Left ventricle myocardium inferior (tissue), 1 donor: ENCODE results near the gene GRID1. TPM values are rescaled to one million over a fixed set of nuclear protein-coding genes. Genes with fewer than 3 reads are reported as not detected.

ENCODE experiments used
- DNase-seq: peaks from one replicate; pipeline ENCODE4 v3.0.0-alpha.2; 2020
- H3K27ac ChIP-seq: fragments of 200-600 bp; replicated peaks from 2 replicates; pipeline ENCODE4 v1.8.0; 2021
- H3K27me3 ChIP-seq: fragments of 200-600 bp; 2 replicates; pipeline ENCODE4 v1.8.0; 2021; ENCODE audit warnings: low read depth
- H3K36me3 ChIP-seq: fragments of 200-600 bp; 2 replicates; pipeline ENCODE4 v1.8.0; 2021
- H3K4me1 ChIP-seq: fragments of 200-600 bp; 2 replicates; pipeline ENCODE4 v1.8.0; 2021
- H3K4me3 ChIP-seq: fragments of 200-600 bp; 2 replicates; pipeline ENCODE4 v1.8.0; 2021; ENCODE audit warnings: mild to moderate bottlenecking, moderate library complexity
- H3K9me3 ChIP-seq: fragments of 200-600 bp; replicated peaks from 2 replicates; pipeline ENCODE4 v1.8.0; 2021
- CTCF ChIP-seq: fragments of 200-600 bp; IDR thresholded peaks from 2 replicates; pipeline ENCODE4 v1.8.0; 2021; ENCODE audit warnings: antibody characterized with exemption, mild to moderate bottlenecking, borderline replicate concordance
- intact Hi-C: fragments of 100-400 bp; cut with micrococcal nuclease; formaldehyde crosslinking; loops from one replicate; pipeline ENCODE4 v1.11.0; 2022
- total RNA-seq: library from RNA; stranded (reverse); fragmentation: NEBNext Ultra II Directional; extraction: Animal tissue kit (Norgen Biotek cat#: 25700); gene quantifications from one replicate; pipeline ENCODE4 v1.2.1, GENCODE V29; 2021
- donor health status: DM: no; HTN: yes; CAD: no; lungs with severe emphysema.

GRID1 gene
- total RNA-seq, 1 donor from 2014 or later = 1.6 TPM

GRCh38 chr10:86046845-86047460 is 319.6 kb downstream of the GRID1 start:
- no peak for TF ChIP-seq CTCF
- no peak overlapping the region for H3K4me3 ChIP-seq
- peaks cover 7% of the 10 kb centered on the region for H3K9me3 ChIP-seq
- H3K36me3 ChIP-seq = no peaks in the 10 kb centered on the region
- no peak for DNase-seq
- no peaks in the 10 kb centered on the region for H3K27me3 ChIP-seq
- no peaks in the 10 kb centered on the region for H3K4me1 ChIP-seq
- intact Hi-C loops = no loop called here
- no peak overlapping the region for H3K27ac ChIP-seq

- no peaks in the 10 kb centered on the region for H3K36me3 ChIP-seq
- no peak for TF ChIP-seq CTCF
- H3K4me3 ChIP-seq = no peak overlapping the region
- DNase-seq = no peak
- H3K27me3 ChIP-seq = no peaks in the 10 kb centered on the region
- H3K4me1 ChIP-seq = no peaks in the 10 kb centered on the region
- H3K9me3 ChIP-seq = peaks cover 4% of the 10 kb centered on the region
- H3K27ac ChIP-seq = no peak overlapping the region
- intact Hi-C loops = no loop called here
Observed at GRCh38 chr10:86045896-86046295, 320.7 kb downstream of the GRID1 start.

- H3K27ac ChIP-seq = no peak overlapping the region
- no peaks in the 10 kb centered on the region for H3K36me3 ChIP-seq
- no peak for DNase-seq
- no peaks in the 10 kb centered on the region for H3K27me3 ChIP-seq
- TF ChIP-seq CTCF = no peak
- H3K4me1 ChIP-seq = no peaks in the 10 kb centered on the region
- no peak overlapping the region for H3K4me3 ChIP-seq
- H3K9me3 ChIP-seq = no peaks in the 10 kb centered on the region
- intact Hi-C loops = no loop called here
Observed at GRCh38 chr10:86044029-86044428, 322.6 kb downstream of the GRID1 start.

- Histone ChIP-seq H3K9me3 (no peaks in the 10 kb centered on the region), H3K36me3 (no peaks in the 10 kb centered on the region), H3K27me3 (no peaks in the 10 kb centered on the region), H3K4me3 (no peak overlapping the region), H3K4me1 (no peaks in the 10 kb centered on the region), H3K27ac (no peak overlapping the region)
- intact Hi-C loops = no loop called here
- no peak for DNase-seq
- no peak for TF ChIP-seq CTCF
Observed at GRCh38 chr10:86043236-86043635, 323.4 kb downstream of the GRID1 start.

- Histone ChIP-seq H3K9me3 (no peaks in the 10 kb centered on the region), H3K27me3 (no peaks in the 10 kb centered on the region), H3K4me3 (no peak overlapping the region), H3K27ac (no peak overlapping the region), H3K36me3 (no peaks in the 10 kb centered on the region), H3K4me1 (no peaks in the 10 kb centered on the region)
- intact Hi-C loops = no loop called here
- no peak for DNase-seq
- no peak for TF ChIP-seq CTCF
Observed at GRCh38 chr10:86042161-86042560, 324.4 kb downstream of the GRID1 start.

- Histone ChIP-seq H3K4me3 (no peak overlapping the region), H3K9me3 (no peaks in the 10 kb centered on the region), H3K4me1 (peaks cover 6% of the 10 kb centered on the region), H3K36me3 (no peaks in the 10 kb centered on the region), H3K27me3 (no peaks in the 10 kb centered on the region), H3K27ac (no peak overlapping the region)
- DNase-seq = no peak
- TF ChIP-seq CTCF = no peak
- intact Hi-C loops = no loop called here
Observed at GRCh38 chr10:86041116-86041515, 325.5 kb downstream of the GRID1 start.
